Measurements from ENCODE around the gene RCOR1. TPM values are rescaled to one million over a fixed set of nuclear protein-coding genes. Genes with fewer than 3 reads are reported as not detected.

Gene RCOR1
- total RNA-seq, 1 experiment from 2014 or later: 25.4 TPM

- POLR2A ChIA-PET: no interaction called here
- Mint-ChIP-seq H3K36me3 (no peaks in the 10 kb centered on the region), H3K4me1 (peaks cover 13% of the 10 kb centered on the region), H3K27me3 (ENCODE audit: low read depth) (no peaks in the 10 kb centered on the region), H3K9me3 (no peaks in the 10 kb centered on the region), H3K27ac (no peak overlapping the region), H3K4me3 (no peak overlapping the region)
- DNase-seq (ENCODE audit: low spot score) (no peak), ATAC-seq (no peak)
- CTCF ChIA-PET: interaction anchor here (0.6 to 1.1 kb wide), 2 partner anchors 22 to 40 kb away, joined by 3 read pairs; no protein-coding TSS in a partner anchor
- no peak for TF ChIP-seq NFATC4 (CRISPR knock-in tag; IDR thresholded peaks at IDR 0.05)
Measured at GRCh38 chr14:102771144-102771543, 178.7 kb downstream of the RCOR1 start.

GRCh38 chr14:102772781-102773570 is 180.5 kb downstream of the RCOR1 start:
- peak; percentile 72 for DNase-seq (ENCODE audit: low spot score)
- H3K27me3 Mint-ChIP-seq (ENCODE audit: low read depth): no peaks in the 10 kb centered on the region
- ChIA-PET CTCF (interaction anchor here (0.7 to 4.6 kb wide), 20 partner anchors 8 to 335 kb away, joined by 3 to 72 read pairs (median 5); partner anchors contain the start of gene AMN), POLR2A (interaction anchor here (0.5 kb wide), 1 partner anchor 82 kb away, joined by 3 read pairs; no protein-coding TSS in a partner anchor)
- 0 out of 2 replicates have a peak overlapping the region, but pooled peaks have one; percentile 75 for H3K27ac Mint-ChIP-seq
- H3K36me3 Mint-ChIP-seq: no peaks in the 10 kb centered on the region
- no peaks in the 10 kb centered on the region for H3K9me3 Mint-ChIP-seq
- H3K4me1 Mint-ChIP-seq: peaks cover 15% of the 10 kb centered on the region
- H3K4me3 Mint-ChIP-seq: no peak overlapping the region
- ATAC-seq: peak; percentile 67
- TF ChIP-seq ZNF317 (CRISPR knock-in tag; IDR thresholded peaks at IDR 0.05; ENCODE audit: borderline replicate concordance, low read depth) (no peak), TP53 (CRISPR knock-in tag; IDR thresholded peaks at IDR 0.05) (no peak), USF1 (CRISPR knock-in tag; IDR thresholded peaks at IDR 0.05) (no peak), ZBTB43 (CRISPR knock-in tag; IDR thresholded peaks at IDR 0.05) (no peak), NFE2L1 (CRISPR knock-in tag; IDR thresholded peaks at IDR 0.05) (no peak), GTF2I (CRISPR knock-in tag; conservative IDR thresholded peaks at IDR 0.05) (no peak), CREB1 (CRISPR knock-in tag; IDR thresholded peaks at IDR 0.05) (no peak), GRHL2 (CRISPR knock-in tag; IDR thresholded peaks at IDR 0.05; ENCODE audit: insufficient replicate concordance, severe bottlenecking) (no peak), USF2 (CRISPR knock-in tag; IDR thresholded peaks at IDR 0.05) (0 out of 2 replicates have a peak, but pooled peaks have one; percentile 26), ZNF232 (CRISPR knock-in tag; IDR thresholded peaks at IDR 0.05) (no peak), ZNF138 (CRISPR knock-in tag; conservative IDR thresholded peaks at IDR 0.05) (no peak), CDX4 (CRISPR knock-in tag; IDR thresholded peaks at IDR 0.05; ENCODE audit: borderline replicate concordance) (no peak), ZNF121 (CRISPR knock-in tag; IDR thresholded peaks at IDR 0.05) (peak; percentile 76; the same call in 1 of the 2 replicates), KAT7 (CRISPR knock-in tag; IDR thresholded peaks at IDR 0.05; ENCODE audit: borderline replicate concordance) (no peak), ETV6 (CRISPR knock-in tag; IDR thresholded peaks at IDR 0.05) (no peak), ZMAT4 (CRISPR knock-in tag; IDR thresholded peaks at IDR 0.05) (no peak), MXD4 (CRISPR knock-in tag; IDR thresholded peaks at IDR 0.05; ENCODE audit: borderline replicate concordance) (no peak), ZNF423 (CRISPR knock-in tag; IDR thresholded peaks at IDR 0.05) (peak; percentile 2; the same call in 1 of the 2 replicates), NFYB (CRISPR knock-in tag; conservative IDR thresholded peaks at IDR 0.05; ENCODE audit: low read depth) (no peak), JAZF1 (CRISPR knock-in tag; IDR thresholded peaks at IDR 0.05) (no peak), SMAD3 (CRISPR knock-in tag; IDR thresholded peaks at IDR 0.05; ENCODE audit: borderline replicate concordance) (no peak), ZNF396 (CRISPR knock-in tag; IDR thresholded peaks at IDR 0.05; ENCODE audit: borderline replicate concordance) (no peak), RORB (CRISPR knock-in tag; IDR thresholded peaks at IDR 0.05) (no peak), CTCF (IDR thresholded peaks at IDR 0.05) (no peak), FOXK1 (CRISPR knock-in tag; IDR thresholded peaks at IDR 0.05) (0 out of 2 replicates have a peak, but pooled peaks have one; percentile 52), TCF7 (CRISPR knock-in tag; IDR thresholded peaks at IDR 0.05; ENCODE audit: low read depth) (no peak)
